HG02973 (cell line): Measurements from ENCODE around the gene PLEKHM2.

ENCODE experiments used
- ATAC-seq: cut with Tn5 transposase; IDR thresholded peaks from one replicate; pipeline ENCODE4 v1.9.1; 2021; ENCODE audit warnings: moderate library complexity; ENCODE audit not compliant: unreplicated experiment

The PLEKHM2 gene

DNA sequence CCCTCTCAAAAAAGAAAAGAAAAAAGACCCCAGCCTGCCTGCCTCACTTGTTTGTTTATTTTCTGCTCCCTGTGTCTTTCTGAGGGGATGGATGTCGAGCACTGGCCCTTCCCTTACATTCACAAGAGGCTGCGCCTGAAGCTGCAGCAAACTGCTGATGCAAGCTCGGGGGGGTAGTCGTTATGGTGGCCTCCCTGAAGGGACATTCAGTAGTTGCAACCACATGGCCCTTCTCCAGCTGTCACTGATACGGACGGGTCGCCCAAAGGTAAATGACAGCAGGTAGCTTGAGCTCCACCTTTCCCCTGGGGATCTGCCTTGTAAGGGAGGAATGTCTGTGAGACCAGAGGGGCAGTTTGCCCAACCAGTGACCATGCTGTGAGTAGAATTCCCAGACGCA, 17.7 kb downstream of the PLEKHM2 start:
- ATAC-seq = no peak

DNA sequence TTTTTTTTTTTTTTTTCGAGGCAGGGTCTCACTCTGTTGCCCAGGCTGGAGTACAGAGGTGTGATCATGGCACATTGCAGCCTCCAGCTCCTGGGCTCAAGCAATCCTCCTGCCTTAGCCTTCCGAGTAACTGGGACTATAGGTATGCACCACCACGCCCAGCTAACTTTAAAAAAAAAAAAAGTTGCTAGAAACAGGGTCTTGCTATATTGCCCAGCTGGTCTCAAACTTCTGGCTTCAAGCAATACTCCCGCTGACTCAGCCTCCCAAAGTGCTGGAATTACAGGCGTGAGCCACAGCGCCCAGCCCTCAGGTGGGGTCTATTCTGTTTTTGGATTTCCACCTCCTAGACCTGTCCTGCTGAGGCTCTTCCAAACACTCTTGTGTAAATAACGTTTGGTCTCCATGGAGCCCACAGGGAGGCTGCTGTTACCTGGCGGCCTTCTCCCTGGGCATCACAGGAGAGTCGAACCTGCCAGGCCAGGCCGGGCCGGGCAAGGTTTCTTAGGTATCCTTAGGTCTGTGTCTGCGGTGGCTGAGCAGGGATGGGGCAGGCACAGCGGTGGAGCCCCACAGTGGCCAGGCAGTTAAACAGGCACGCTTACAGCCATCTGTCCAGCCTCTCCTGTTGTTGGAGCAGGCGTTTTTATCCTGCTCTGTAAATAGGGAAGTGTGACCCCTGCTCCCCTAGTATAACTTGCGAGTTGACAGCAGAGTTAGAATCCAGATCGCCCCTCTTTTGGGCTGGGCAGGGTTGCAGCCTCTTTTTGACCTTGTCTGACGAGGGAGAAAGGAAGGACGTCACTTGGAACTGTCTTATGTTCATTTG, 18.8 kb downstream of the PLEKHM2 start:
- no peak for ATAC-seq

DNA sequence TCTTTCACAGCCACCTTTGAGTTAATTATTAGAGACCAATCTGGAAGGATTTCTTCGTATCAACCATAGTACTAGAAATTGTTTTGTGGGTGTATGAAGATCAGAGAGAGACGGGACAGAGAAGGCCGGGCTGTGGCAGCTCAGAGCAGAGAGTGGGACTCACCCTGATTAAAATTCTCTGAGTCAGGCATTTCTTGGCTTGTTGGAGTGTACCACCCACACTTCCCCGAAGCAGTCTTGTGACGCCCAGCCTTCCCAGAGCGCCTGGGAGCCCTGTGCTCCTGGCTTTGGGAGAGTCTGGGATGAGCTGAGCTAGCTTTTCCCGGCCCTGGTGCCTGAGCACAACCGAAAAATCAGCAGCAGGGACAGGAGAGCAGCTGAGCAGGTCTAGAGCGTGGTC, 19.4 kb downstream of the PLEKHM2 start:
- no peak for ATAC-seq

DNA sequence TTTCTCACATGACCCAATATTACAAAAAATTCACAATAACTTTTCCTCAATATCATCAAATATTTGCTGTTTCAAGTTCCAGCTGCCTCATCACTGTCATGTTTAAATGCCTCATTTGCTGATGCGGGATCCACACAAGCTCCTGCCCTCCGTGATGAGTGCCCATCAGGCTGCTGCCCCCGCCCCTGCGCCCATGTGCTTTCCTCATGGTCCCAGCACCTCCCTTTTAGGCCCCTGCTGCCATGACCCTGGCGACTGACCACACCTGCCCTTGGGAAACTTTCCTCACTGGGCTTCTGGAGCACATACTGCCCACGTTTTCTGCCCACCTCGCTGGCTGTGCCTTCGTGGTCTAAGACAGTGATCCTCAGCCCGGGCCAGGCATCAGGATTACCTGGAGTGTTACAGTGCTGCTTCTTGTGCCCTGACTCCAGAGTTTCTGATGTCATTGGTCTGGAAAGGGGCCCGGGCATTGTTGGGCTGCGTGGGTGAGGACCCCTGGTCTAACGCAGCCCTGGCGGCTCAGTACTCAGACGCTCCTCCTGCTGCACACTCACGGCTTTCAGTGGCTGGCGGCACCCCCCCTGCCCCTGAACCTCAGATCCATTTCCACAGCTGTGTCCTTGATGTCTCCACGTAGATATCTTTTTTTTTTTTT, 20.5 kb downstream of the PLEKHM2 start:
- no peak for ATAC-seq

DNA sequence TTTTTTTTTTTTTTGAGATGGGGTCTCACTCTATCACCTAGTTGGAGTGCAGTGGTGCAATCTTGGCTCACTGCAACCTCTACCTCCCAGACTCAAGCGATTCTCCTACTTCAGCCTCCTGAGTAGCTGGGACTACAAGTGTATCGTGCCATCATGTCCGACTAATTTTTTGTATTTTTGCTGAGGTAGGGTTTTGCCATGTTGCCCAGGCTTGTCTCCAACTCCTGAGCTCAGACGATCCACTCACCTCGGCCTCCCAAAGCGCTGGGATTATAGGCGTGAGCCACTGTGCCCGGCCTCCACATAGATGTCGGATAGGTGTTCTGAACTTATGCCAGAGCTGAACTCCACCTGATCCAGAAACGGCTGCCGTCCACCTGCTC, 21.1 kb downstream of the PLEKHM2 start:
- no peak for ATAC-seq

DNA sequence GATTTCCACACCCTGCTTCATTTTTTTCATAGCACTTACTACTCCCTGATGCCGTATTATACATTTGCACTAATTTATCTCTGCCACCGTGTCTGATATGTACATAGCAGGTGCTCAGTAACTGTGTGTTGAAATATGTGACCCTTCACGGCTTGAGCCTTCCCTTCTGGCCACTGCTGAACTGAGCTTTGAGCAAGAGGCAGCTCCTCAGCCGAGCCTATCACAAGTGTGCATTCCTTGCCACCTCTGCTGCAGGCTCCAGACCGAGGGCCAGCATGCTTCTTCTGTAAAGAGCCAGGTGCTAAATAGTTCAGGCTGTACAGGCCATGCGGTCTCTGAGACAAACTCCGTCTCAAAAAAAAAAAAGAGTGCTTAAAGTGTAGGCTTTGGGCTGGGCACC, 22.6 kb downstream of the PLEKHM2 start:
- no peak for ATAC-seq

DNA sequence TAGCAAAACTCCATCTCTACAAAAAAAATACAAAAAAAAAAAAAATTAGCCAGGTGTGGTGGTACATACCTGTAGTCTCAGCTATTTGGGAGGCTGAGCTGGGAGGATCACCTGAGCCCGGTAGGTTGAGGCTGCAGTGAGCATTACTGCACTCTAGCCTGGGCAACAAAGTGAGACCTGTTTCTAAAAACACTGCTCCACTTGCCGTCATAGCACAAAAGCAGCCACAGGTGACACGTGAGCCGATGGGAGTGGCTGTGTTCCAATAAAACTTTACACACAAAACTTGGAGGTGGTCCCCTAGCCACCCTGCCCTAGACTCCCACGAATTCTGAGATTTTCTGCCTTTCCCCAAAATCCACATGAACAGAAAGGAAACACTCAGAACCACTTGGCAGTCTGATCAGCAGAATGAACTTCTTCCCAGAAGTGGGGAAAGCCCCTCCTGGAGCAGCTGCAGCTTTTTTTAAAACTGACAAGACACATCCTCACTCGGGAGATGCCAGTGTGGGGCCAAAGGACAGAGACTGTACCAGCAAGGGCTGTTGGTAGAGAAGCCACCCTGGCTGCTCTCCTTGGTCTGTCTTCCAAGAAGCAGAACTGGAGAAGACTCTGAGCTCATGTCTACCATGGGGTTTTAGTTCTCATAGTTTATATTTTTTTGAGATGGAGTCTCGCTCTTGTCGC, 23.3 kb downstream of the PLEKHM2 start:
- ATAC-seq = no peak

DNA sequence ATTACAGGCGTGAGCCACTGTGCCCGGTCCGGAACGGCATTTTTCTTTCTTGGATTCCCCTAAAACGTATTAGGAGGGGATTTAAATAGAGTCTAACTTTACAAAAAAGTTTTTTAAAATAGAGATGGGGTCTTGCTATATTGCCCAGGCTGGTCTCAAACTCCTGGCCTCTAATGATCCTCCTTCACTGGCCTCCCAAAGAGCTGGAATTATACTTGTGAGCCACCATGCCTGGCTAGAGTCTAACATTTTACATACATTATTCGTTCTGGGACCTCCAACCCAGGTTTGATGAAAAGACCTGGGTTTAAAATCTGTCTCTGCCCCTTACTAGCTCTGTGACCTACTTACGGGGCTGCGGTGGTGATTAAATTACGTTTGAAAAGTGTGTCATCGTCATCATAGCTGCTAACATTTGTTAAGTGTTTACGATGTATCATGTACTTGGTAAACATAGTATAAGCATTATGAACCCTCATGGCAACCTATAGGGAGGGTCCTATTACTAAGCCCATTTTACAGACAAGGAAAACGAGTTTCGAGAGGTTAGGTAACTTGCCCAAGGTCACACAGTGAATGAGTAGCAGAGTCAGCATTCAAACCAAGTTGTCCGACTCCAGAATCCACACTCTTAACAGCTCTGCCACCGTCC, 24.5 kb downstream of the PLEKHM2 start:
- no peak for ATAC-seq

DNA sequence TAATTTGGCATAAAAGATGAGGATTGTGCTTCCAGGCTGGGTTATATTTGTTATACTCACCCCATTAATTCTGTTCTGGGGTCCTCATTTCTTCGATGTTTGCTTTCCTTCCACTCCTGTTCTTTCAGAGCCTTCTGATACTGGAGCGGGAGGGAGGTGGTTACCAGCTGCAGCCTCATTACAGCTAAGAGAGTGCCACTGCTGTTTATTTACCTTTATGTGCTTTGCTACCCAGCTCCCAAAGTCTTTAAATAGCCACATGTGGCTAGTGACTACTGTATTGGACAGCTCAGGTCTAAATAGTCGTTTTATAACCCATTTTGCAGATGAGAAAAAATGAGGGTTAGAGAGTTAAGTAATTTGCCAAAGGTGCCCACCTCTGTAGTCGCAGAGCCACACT, 25.1 kb downstream of the PLEKHM2 start:
- ATAC-seq = no peak

DNA sequence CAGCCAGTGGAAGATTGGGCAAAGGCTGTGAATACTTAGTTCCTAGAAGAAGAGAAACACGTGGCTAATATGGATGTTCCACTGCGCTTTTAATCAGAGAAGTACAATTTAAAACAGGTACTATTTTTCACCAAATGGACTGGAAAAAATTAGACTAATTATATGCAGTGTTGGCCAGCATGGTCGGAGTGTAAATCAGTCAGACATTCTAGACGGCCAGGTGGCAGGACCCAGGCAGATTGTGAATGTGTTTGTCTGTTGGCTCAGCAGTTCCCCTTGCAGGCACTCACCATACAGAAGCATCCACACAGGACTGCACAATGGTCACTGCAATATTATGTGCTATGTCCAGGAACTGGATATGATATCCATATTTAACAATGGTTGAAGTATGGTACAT, 28.0 kb downstream of the PLEKHM2 start:
- no peak for ATAC-seq

DNA sequence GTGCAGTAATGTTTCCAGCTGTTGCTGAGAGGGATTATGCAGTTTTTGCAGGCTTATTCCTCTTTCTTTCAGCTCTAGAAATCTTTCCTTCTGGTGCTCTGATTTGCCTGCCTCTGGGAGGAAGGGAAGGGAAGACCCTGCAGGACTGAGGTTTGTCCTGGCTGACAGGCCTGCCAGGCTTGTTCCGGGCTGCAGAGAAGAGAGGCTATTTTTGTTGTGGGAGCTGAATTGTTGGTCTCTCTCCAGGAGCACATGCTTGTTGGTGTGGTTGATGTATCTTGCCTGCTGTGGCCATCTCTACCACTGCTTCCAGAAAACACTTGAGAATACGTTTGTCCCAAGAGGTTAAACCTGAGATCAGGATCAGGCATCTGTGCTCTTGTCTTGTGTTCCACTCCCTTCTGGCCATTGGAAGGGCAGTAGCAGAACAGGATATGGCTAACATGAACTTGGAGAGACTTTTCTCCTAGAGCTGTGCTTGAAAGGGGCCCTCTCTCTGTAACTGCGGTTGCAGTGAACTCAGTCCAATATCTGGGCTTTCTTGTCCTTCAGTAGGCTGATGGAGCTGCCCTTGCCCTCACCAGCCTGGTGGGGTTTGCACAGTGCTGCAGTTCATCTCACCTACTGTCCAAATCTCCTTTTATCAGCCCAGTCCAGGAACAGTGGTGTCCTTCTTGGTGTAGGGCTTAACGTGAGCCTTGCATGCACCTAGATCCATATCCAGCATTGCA, 30.5 kb downstream of the PLEKHM2 start:
- no peak for ATAC-seq

DNA sequence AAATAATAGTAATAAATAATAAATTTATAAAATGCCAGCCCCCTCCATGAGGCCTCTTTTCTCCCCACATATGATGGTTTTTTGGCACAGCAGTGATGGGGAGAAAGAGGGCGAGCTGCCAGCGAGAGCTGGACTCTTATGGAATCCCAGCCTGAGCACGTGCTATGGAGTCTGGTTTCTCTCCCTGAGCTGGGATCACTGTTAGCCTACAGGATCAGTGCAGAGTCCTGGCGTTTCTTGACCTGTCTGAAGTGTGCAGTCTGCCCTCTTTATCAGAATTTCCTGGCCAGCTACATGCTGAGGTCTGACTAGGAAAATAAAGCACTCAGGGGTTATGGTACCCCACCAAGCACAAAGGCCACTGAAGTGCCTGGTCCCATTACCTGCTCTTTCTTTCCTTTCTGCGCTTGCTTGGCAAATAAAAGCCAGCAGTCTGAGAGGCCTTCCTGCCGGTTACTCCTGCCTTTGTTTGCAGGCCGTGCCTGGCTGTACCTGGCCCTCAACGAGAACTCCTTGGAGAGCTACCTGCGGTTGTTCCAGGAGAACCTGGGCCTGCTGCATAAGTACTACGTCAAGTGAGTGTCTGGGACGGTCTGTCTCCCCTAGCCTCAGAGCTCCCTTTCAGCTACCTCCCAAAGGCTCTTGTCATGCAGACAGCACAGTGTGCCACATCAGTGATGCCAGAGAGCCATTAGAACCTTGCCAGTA, 33.5 kb downstream of the PLEKHM2 start:
- no peak for ATAC-seq

DNA sequence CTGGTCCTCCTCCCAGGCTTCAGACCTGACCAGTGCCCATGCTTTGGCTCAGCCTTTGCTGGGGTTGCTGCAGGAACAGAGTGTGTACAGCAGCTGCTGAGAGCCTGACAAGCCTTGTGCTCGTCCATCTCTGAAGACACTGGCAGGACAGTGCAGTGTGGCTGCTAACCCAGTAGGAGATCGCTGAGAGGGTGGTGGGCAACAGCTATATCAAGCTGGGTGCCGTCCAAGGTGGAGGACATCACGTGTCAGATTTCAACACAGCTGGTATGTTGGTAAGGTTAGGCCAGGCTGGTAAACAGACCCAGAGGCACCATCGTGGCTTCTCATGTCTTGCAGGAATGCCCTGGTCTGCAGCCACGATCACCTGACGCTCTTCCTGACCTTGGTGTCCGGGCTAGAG, 34.1 kb downstream of the PLEKHM2 start:
- no peak for ATAC-seq

DNA sequence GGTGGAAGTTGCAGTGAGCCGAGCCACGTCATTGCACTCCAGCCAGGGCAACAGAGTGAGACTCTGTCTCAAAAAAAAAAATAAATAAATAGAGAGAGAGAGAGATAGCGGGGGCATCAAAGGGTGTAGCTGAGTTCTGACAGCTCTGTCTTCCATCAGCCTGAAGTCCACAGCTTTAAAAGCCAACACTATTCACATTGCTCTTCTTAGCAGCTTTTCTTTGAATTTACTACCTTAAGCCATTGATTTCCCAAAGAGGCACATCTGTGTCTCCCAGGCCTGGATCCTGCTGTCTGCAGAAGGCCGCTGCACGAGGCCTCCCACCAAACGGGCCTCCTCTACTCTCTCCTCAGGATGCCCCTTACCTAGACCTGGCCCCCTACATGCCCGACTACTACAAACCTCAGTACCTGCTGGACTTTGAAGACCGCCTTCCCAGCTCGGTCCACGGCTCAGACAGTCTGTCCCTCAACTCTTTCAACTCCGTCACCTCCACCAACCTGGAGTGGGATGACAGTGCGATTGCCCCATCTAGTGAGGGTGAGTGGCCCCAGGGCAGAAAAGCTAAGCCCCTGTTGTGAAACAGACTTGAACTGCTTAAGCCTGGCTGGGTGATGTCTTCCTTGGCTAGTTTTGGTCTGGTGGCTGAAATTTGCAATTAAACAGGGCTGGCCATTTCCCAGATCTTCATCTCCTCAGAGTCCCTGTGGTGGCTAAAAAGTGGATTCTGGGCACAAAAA, 35.4 kb downstream of the PLEKHM2 start:
- no peak for ATAC-seq

DNA sequence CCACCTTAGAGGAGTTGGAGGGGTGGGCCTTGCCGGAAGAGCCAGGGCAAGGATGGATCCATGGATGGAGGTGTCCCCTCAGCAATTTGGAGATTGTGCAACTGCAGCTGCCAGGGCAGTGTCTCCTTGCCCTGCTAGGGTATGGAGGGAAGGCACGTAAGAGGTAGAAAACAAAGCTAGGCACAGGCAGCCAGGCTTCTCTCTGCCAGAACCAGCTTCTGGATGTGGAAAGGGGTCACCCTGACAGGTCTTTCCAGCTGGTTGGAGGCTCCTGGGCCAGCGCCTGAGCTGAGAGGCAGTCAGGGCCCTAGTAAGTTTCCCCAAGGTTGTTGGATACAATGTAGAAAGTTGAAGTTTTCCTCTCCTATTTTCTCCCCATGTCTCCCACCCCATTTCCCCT, 36.7 kb downstream of the PLEKHM2 start:
- no peak for ATAC-seq

DNA sequence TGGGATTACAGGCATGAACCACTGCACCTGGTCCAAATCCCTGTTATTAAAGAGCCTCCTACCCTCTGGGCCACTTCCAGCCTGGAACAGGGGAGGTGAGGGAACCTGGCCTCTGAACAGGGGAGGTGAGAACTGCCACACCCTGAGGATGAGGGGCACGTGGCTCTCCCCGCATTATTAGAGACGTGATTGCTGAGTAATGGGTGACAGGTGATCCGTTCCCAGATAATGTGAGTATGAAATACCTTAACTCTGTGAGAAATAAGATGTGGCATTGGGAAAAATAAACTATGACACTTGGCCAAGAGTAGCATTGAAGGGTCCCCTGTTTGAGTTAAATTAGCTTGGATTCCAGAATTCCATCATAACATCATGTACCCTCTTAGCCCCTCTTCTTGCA, 38.3 kb downstream of the PLEKHM2 start:
- no peak for ATAC-seq

DNA sequence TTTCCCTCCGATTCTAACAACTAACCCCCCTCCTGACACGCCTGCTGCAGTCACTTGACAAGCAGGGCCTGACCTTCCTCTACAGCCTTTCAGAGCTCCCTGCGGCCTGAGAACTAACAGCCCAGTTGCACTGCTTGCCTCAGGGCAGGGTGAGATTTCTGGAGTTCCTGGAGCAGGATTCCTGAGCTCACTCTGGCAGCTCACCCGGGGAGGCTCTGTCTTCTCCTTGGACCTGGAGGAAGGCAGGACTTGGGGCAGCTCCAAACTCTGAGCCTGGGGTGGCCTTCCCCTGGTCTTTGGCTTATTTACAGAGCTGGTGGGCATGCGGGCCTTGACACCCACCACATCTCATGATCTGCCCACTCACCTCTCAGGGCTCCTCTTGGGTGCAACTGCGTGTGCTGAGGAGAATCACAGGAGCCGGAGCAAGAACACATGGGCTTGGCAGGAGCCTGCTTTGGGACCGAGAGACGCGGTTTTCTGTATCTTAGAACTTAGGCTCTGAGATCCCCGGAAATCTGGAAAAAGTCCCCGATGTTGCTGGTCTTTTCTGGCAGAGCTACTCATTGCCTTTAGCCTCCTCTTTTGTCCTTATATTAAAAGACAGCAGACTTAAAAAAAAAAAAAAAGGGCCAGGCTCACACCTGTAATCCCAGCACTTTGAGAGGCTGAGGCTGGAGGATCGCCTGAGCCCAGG, 38.9 kb downstream of the PLEKHM2 start:
- no peak for ATAC-seq

DNA sequence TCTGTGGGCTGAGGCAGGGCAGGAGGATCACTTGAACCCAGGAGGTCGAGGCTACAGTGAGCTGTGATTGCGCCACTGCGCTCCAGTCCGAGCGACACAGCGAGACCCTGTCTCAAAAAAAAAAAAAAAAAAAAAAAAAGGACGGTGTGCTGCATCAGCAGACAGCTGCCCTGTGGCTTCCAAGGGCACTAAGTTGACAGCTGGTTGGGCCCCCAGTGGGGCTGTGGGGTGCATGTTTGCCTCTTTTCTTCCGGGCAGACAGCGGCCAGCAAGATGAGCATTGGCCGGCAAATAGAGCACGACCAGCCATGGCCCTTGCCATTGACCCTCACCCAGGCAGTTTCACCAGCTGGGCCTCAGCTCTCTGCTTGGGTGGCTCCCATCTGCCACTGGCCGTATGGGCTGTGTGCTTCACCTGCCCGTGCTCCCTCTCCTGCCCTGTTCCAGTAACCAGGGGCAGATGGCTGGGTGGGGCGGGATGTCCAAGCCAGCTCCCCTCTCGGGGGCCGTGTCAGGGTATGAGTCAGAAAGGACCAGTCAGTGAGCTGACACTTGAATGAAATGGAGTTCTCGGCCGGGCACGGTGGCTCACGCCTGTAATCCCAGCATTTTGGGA, 39.6 kb downstream of the PLEKHM2 start:
- no peak for ATAC-seq
